PFSK-1 (cell line): ENCODE results near the gene SMIM35.

ENCODE experiments used
- POLR2AphosphoS5 ChIP-seq: IDR thresholded peaks from 2 replicates; pipeline ENCODE4 v1.6.1; 2012; ENCODE audit warnings: low read depth, mild to moderate bottlenecking, control low read depth, low read length, moderate library complexity
- SIN3A ChIP-seq: IDR thresholded peaks from 2 replicates; pipeline ENCODE4 v1.6.1; 2012; ENCODE audit warnings: mild to moderate bottlenecking, low read length, moderate library complexity, borderline replicate concordance; ENCODE audit not compliant: insufficient read depth

DNA sequence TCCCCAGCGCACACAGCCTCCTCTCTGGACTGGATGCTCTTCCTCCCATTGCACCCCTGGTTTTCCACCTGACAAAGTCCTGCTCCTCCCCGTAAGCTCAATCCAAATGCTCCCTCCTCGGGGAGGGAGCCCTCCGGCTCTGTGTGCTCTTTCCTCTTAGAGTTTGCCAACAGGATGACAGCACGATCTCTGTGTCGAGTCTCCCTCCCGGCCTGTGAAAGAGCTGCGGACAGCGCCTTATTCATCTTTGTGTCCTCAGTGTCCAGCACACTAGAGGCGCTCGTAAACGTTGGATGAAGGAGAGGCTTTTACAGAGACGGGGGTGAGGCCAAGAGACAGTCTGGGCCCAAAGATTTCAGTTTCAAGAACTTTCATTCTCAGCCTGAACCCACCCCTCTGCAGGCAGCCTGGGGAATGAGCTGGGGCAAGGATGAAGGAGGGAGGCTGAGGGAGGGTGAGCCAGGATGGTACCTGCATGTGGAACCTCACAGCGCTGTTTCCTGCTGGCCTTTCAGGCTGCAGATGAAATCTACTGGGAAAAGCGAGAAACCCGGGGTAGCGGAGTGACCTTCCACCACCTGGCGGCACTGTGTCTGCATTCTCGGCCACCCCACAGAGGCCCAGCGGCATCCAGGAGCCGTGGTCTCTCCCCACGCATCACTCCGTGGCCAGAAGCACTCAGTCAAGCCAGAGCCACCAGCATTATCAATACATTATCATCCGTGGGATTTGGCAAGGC, 18.4 kb downstream of the SMIM35 start:
- TF ChIP-seq POLR2AphosphoS5 (no peak), SIN3A (no peak)
